ENCODE data around the gene ACAP1.
"Not testable (repeated sequence)": the region's sequence is repeated elsewhere in the genome, so short reads cannot be mapped to it uniquely, and the experiment has no call there.

ACAP1 gene

DNA sequence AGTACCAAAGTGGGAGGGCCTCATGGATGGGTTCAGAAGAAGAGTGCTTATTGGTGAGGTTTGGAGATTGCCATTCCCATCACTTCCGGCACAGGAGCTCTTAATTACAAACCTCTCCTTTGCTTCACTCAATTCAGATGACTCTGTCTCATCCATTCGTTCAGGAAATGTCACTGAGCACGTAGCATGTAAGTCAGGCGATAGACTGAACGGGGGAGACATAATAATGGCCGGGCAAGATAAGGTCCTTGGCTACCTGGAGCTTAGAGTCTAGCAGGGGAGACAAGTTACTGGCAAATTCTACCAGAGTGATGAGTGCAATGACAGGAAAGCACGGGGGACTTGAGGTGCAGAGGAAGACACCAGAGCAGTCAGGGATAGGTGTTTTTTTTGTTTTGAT is 29.6 kb downstream of the ACAP1 start:
- H3K27me3 ChIP-seq (replicated peaks; ENCODE audit: control insufficient read depth, insufficient read depth, low read length); H3K9ac ChIP-seq (ENCODE audit: low read length); H3K9me3 ChIP-seq (ENCODE audit: control insufficient read depth, low read length); DNase-seq (ENCODE audit: low read depth); H3K4me3 ChIP-seq (ENCODE audit: low read length); H3K36me3 ChIP-seq (ENCODE audit: control insufficient read depth, insufficient read depth, low read length, severe bottlenecking); H3K4me1 ChIP-seq (ENCODE audit: control insufficient read depth, insufficient read depth, low read length): not testable (repeated sequence)

DNA sequence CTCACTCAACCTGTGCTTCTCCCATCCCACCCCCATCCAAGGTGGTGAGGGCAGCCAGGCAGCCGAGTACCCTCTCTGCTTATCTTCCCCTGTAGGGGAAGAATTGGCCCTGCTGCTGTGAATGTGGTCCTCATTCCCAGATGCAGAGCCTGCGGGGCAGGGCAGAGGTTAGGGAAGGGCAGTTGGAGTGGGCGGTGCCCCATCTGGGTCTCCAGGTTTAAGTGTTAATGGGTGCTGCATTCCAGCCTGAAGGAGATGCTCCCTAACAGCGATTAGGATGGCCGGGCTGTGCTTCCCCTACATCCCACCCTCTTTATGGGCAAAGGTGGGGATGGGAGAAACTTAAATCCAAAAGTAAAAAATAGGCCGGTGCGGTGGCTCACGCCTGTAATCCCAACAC is 30.8 kb downstream of the ACAP1 start:
- no peaks in the 10 kb centered on the region for H3K9me3 ChIP-seq (ENCODE audit: control insufficient read depth, low read length)
- no peaks in the 10 kb centered on the region for H3K36me3 ChIP-seq (ENCODE audit: control insufficient read depth, insufficient read depth, low read length, severe bottlenecking)
- H3K27me3 ChIP-seq (replicated peaks; ENCODE audit: control insufficient read depth, insufficient read depth, low read length): peaks cover 6% of the 10 kb centered on the region
- no peak overlapping the region for H3K4me3 ChIP-seq (ENCODE audit: low read length)
- DNase-seq (ENCODE audit: low read depth): no peak
- peaks cover 9% of the 10 kb centered on the region for H3K4me1 ChIP-seq (ENCODE audit: control insufficient read depth, insufficient read depth, low read length)
- H3K9ac ChIP-seq (ENCODE audit: low read length): no peak overlapping the region

DNA sequence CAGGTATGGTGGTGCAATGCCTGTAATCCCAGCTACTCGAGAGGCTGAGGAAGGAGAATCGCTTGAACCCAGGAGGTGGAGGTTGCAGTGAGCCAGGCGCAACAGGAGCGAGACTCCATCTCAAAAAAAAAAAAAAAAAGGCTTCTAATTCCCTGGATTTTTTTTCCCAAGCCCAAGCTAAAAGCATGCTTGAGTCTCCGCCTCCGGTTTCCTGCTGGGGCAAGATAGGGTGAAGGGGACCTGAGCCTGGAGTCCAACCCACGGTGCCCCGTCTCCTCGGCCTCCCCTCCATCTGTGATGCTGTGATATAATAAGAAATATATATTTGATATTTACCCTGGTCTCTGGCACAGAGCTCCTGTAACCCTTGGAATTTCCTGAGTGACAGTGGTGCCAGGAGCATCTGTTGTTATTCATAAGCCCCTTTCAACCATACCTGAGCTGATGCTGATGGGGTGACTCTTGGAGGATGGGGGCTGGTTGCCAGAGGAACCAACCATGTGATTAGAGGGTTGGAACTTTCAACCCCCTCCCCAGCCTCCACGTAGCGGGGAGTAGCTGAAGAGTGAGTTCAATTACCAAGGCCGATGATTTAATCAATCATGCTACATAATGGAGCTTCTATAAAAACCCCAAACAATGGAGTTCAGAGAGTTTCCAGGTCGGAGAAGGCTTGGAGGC is 31.7 kb downstream of the ACAP1 start:
- Histone ChIP-seq H3K4me3 (ENCODE audit: low read length) (no peak overlapping the region), H3K36me3 (ENCODE audit: control insufficient read depth, insufficient read depth, low read length, severe bottlenecking) (no peaks in the 10 kb centered on the region), H3K9me3 (ENCODE audit: control insufficient read depth, low read length) (no peaks in the 10 kb centered on the region), H3K9ac (ENCODE audit: low read length) (no peak overlapping the region), H3K4me1 (ENCODE audit: control insufficient read depth, insufficient read depth, low read length) (peaks cover 8% of the 10 kb centered on the region), H3K27me3 (replicated peaks; ENCODE audit: control insufficient read depth, insufficient read depth, low read length) (peaks cover 6% of the 10 kb centered on the region)
- no peak for DNase-seq (ENCODE audit: low read depth)

DNA sequence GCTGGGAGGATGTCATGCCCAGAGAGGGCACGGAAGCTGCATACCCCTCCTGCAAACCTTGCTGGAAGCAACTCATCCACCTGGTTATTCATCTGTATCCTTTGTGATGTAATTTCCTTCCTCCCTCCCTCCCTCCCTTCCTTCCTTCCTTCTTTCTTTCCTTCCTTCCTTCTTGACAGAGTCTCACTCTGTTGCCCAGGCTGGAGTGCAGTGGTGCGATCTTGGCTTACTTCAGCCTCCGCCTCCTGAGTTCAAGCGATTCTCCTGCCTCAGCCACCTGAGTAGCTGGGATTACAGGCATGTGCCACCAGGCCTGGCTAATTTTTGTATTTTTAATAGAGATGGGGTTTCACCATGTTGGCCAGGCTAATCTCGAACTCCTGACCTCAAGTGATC is 32.3 kb downstream of the ACAP1 start:
- not testable (repeated sequence) for DNase-seq (ENCODE audit: low read depth)

DNA sequence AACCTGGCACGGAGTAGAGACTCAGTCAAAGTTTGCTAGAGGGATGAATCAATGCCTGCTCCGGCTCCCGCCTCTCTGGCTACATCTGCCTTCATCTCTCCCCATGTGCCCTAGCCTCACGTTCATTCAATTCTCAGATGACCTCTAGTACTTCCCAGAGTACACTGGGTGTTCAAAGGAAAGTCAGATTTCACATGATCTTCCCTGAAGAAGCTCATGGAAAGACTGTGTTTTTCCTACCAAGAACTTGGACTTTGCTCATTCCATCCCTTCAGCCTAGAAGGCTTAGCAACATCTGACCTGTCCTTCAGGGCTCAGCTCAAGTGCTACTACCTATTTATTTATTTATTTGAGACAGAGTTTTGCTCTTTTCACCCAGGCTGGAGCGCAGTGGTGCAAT is 33.5 kb downstream of the ACAP1 start:
- Histone ChIP-seq H3K36me3 (ENCODE audit: control insufficient read depth, insufficient read depth, low read length, severe bottlenecking) (no peaks in the 10 kb centered on the region), H3K4me1 (ENCODE audit: control insufficient read depth, insufficient read depth, low read length) (no peaks in the 10 kb centered on the region), H3K9me3 (ENCODE audit: control insufficient read depth, low read length) (no peaks in the 10 kb centered on the region), H3K9ac (ENCODE audit: low read length) (no peak overlapping the region), H3K27me3 (replicated peaks; ENCODE audit: control insufficient read depth, insufficient read depth, low read length) (peaks cover 6% of the 10 kb centered on the region), H3K4me3 (ENCODE audit: low read length) (no peak overlapping the region)
- no peak for DNase-seq (ENCODE audit: low read depth)

More for the DNA sequence above, 32.3 kb downstream of the ACAP1 start:
- not testable (repeated sequence) for H3K4me3 ChIP-seq (ENCODE audit: low read length); H3K9me3 ChIP-seq (ENCODE audit: control insufficient read depth, low read length); H3K4me1 ChIP-seq (ENCODE audit: control insufficient read depth, insufficient read depth, low read length); H3K27me3 ChIP-seq (replicated peaks; ENCODE audit: control insufficient read depth, insufficient read depth, low read length); H3K36me3 ChIP-seq (ENCODE audit: control insufficient read depth, insufficient read depth, low read length, severe bottlenecking); H3K9ac ChIP-seq (ENCODE audit: low read length)

DNA sequence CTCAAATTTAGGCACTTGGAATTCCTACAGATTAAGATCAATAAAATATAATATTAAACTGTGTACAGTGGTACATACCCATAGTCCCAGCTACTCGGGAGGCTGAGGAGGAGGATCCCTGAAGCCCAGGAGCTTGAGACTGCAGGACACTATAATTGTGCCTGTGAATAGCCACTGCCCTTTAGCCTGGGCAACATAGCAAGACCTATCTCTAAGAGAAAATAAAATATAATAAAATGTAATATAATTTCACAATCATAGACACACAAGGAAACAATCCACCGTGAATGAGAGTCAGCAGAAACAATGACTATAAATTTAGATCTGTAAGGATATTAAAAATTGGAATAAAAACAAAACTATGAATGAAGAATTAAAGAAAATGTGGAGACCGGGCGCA is 34.5 kb downstream of the ACAP1 start:
- H3K27me3 ChIP-seq (replicated peaks; ENCODE audit: control insufficient read depth, insufficient read depth, low read length): peaks cover 6% of the 10 kb centered on the region
- no peak for DNase-seq (ENCODE audit: low read depth)
- no peaks in the 10 kb centered on the region for H3K9me3 ChIP-seq (ENCODE audit: control insufficient read depth, low read length)
- H3K9ac ChIP-seq (ENCODE audit: low read length): no peak overlapping the region
- no peaks in the 10 kb centered on the region for H3K36me3 ChIP-seq (ENCODE audit: control insufficient read depth, insufficient read depth, low read length, severe bottlenecking)
- no peaks in the 10 kb centered on the region for H3K4me1 ChIP-seq (ENCODE audit: control insufficient read depth, insufficient read depth, low read length)
- no peak overlapping the region for H3K4me3 ChIP-seq (ENCODE audit: low read length)

DNA sequence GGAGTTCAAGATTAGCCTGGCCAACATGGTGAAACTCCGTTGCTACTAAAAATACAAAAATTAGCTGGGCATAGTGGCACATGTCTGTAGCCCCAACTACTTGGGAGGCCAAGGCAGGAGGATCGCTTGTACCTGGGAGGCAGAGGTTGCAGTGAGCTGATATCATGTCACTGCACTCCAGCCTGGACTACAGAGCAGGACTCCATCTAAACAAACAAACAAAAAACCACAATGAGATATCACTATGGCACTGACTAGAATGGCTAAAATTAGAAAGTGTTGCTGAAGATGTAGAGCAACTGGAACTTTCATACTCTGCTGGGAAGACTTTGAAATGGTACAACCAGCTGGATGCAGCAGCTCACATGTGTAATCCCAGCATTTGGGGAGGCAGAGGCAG is 38.0 kb downstream of the ACAP1 start:
- DNase-seq (ENCODE audit: low read depth): no peak
- peaks cover 4% of the 10 kb centered on the region for H3K9me3 ChIP-seq (ENCODE audit: control insufficient read depth, low read length)
- no peaks in the 10 kb centered on the region for H3K4me1 ChIP-seq (ENCODE audit: control insufficient read depth, insufficient read depth, low read length)
- H3K36me3 ChIP-seq (ENCODE audit: control insufficient read depth, insufficient read depth, low read length, severe bottlenecking): no peaks in the 10 kb centered on the region
- H3K4me3 ChIP-seq (ENCODE audit: low read length): no peak overlapping the region
- peaks cover 6% of the 10 kb centered on the region for H3K27me3 ChIP-seq (replicated peaks; ENCODE audit: control insufficient read depth, insufficient read depth, low read length)
- no peak overlapping the region for H3K9ac ChIP-seq (ENCODE audit: low read length)

DNA sequence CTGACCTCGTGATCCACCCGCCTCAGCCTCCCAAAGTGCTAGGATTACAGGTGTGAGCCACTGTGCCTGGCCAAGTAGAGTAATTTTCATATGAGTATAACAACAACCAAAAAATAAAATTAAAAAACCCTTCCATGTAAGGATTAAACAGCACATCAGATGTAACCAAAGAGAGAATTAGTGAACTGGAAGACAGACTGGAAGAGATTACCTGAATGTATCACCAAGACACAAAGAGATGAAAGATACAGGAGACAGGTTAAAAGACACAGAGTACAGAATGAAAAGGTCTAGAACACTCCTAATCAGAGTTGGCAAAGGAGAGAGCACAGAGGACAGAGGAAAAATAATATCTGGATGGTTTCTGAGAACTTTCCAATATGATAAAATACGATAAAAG is 42.8 kb downstream of the ACAP1 start:
- H3K4me3 ChIP-seq (ENCODE audit: low read length): no peak overlapping the region
- H3K27me3 ChIP-seq (replicated peaks; ENCODE audit: control insufficient read depth, insufficient read depth, low read length): peaks cover 32% of the 10 kb centered on the region
- no peak overlapping the region for H3K9ac ChIP-seq (ENCODE audit: low read length)
- H3K36me3 ChIP-seq (ENCODE audit: control insufficient read depth, insufficient read depth, low read length, severe bottlenecking): no peaks in the 10 kb centered on the region
- H3K9me3 ChIP-seq (ENCODE audit: control insufficient read depth, low read length): peaks cover 9% of the 10 kb centered on the region
- H3K4me1 ChIP-seq (ENCODE audit: control insufficient read depth, insufficient read depth, low read length): peaks cover 15% of the 10 kb centered on the region
- DNase-seq (ENCODE audit: low read depth): no peak

DNA sequence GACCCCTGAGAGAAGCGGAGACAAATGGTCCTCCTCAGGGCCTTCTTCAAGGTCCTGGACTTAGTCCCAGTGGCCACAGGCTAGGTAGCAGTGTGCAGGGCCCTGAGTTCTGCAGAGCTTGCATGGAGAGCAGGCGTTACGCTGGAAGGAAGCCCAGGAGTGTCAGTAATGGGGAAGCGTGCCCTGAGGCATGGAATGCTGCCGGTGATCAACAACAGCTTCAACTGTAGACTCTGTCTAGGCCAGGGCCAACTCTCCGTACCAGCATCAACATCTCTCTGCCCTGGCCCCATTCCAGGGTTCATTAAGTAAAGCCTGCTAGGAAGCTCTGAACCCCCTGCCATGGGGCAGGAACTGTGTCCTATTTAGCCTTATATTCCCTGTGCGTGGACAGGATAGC is 44.0 kb downstream of the ACAP1 start:
- peaks cover 15% of the 10 kb centered on the region for H3K4me1 ChIP-seq (ENCODE audit: control insufficient read depth, insufficient read depth, low read length)
- no peaks in the 10 kb centered on the region for H3K36me3 ChIP-seq (ENCODE audit: control insufficient read depth, insufficient read depth, low read length, severe bottlenecking)
- H3K9me3 ChIP-seq (ENCODE audit: control insufficient read depth, low read length): peaks cover 9% of the 10 kb centered on the region
- H3K27me3 ChIP-seq (replicated peaks; ENCODE audit: control insufficient read depth, insufficient read depth, low read length): peaks cover 32% of the 10 kb centered on the region
- DNase-seq (ENCODE audit: low read depth): peak; percentile 70
- no peak overlapping the region for H3K9ac ChIP-seq (ENCODE audit: low read length)
- peak overlapping the region; percentile 49 for H3K4me3 ChIP-seq (ENCODE audit: low read length)

DNA sequence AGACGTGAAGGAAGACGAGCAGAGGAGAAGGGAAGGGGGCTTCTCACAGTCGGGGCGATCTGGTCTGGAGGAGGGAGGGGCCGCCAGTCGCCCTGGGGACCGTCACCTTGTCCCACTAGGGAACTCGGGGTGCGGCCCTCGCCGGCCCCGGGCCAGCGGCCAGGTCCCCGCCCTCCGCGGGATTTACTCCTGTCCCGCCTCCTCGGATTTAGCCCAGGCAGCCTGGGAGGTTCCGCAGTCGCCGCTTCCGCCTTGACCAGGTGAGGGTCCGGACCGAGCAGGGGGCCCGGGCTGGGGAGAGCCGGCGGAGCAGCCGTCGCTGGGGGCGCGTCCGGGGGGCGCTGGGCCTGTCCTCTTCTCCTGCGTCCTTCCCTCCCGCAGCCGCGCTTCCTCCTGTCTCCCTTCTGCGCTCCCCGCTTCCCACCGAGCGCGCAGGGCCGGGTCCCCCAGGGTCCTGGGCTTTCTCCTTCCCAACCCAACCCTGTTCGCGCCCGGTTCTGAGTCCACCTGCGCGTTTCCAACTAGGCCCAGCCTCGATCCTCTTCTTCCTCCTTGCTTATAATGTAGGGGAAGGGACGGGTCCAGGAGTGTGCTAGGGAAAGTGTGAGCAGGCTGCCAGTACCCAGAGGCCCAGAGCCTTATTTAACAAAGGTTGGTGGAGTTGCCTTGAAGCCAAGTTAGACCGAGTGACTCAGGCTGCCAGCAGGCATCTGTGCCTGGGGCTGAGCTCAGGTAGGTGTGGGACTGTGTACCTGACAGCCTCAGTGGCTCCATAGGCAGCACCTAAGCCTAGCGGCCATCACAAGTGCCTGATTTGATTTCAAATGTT is 44.7 kb downstream of the ACAP1 start, which contains the start of gene TNK1:
Gene TNK1 (plus strand): TSS at position 235 of the 829 bp plus-strand sequence. CDS start 1,838 bp downstream, outside the sequence.
- Histone ChIP-seq H3K9me3 (ENCODE audit: control insufficient read depth, low read length) (peaks cover 9% of the 10 kb centered on the region), H3K4me3 (ENCODE audit: low read length) (peak within 1 kb of the TSS; percentile 49), H3K36me3 (ENCODE audit: control insufficient read depth, insufficient read depth, low read length, severe bottlenecking) (no peaks in the 10 kb centered on the region), H3K27me3 (replicated peaks; ENCODE audit: control insufficient read depth, insufficient read depth, low read length) (peaks cover 32% of the 10 kb centered on the region), H3K4me1 (ENCODE audit: control insufficient read depth, insufficient read depth, low read length) (peaks cover 15% of the 10 kb centered on the region), H3K9ac (ENCODE audit: low read length) (no peak within 1 kb of the TSS)
- DNase-seq (ENCODE audit: low read depth): peak; percentile 19

DNA sequence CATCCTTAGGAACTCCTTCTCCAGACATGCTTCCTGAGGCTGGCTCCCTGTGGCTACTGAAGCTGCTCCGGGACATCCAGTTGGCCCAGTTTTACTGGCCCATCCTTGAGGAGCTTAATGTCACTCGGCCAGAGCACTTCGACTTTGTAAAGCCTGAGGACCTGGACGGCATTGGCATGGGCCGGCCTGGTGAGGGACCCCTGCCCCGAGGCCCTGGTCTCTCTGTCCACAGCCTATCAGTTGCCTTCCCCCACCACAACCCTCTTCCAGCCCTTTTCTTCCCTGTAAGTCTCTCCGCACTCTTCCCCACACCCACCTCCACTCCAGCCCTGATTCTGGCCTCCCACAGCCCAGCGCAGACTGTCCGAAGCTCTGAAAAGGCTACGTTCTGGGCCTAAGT is 46.6 kb downstream of the ACAP1 start:
- H3K27me3 ChIP-seq (replicated peaks; ENCODE audit: control insufficient read depth, insufficient read depth, low read length): peaks cover 32% of the 10 kb centered on the region
- H3K9ac ChIP-seq (ENCODE audit: low read length): no peak overlapping the region
- H3K4me1 ChIP-seq (ENCODE audit: control insufficient read depth, insufficient read depth, low read length): peaks cover 15% of the 10 kb centered on the region
- no peak for DNase-seq (ENCODE audit: low read depth)
- no peak overlapping the region for H3K4me3 ChIP-seq (ENCODE audit: low read length)
- peaks cover 1% of the 10 kb centered on the region for H3K36me3 ChIP-seq (ENCODE audit: control insufficient read depth, insufficient read depth, low read length, severe bottlenecking)
- peaks cover 9% of the 10 kb centered on the region for H3K9me3 ChIP-seq (ENCODE audit: control insufficient read depth, low read length)
